Retinal pigment epithelial cell (primary cell): ENCODE data around the gene NUP107.

ENCODE experiments used
- DNase-seq: peaks from one replicate; pipeline ENCODE4 v3.0.0-alpha.2; 2010; ENCODE audit warnings: low read depth
- H3K4me3 ChIP-seq: 2 replicates; pipeline ENCODE4 v1.5.1; 2011; ENCODE audit warnings: mild to moderate bottlenecking, low read length, control low read depth, moderate library complexity
- CTCF ChIP-seq: conservative IDR thresholded peaks from 2 replicates; pipeline ENCODE4 v1.5.1; 2011; ENCODE audit warnings: low read depth, low read length, control low read depth, inconsistent platforms

NUP107 gene

GRCh38 chr12:68647507-68647906 lies 39.3 kb upstream of the NUP107 start:
- no peak for TF ChIP-seq CTCF
- H3K4me3 ChIP-seq = no peak overlapping the region
- DNase-seq = no peak

GRCh38 chr12:68648179-68648578 lies 38.6 kb upstream of the NUP107 start:
- no peak for DNase-seq
- no peak overlapping the region for H3K4me3 ChIP-seq
- TF ChIP-seq CTCF = no peak

GRCh38 chr12:68665016-68665569 lies 21.7 kb upstream of the NUP107 start:
- TF ChIP-seq CTCF = no peak
- no peak overlapping the region for H3K4me3 ChIP-seq
- DNase-seq = no peak

- H3K4me3 ChIP-seq = no peak overlapping the region
- DNase-seq = no peak
- TF ChIP-seq CTCF = no peak
These were observed 19.5 kb upstream of the NUP107 start for GRCh38 chr12:68667291-68667690.

- H3K4me3 ChIP-seq = no peak overlapping the region
- no peak for TF ChIP-seq CTCF
- DNase-seq = no peak
These were observed 18.9 kb upstream of the NUP107 start for GRCh38 chr12:68667896-68668295.

- no peak overlapping the region for H3K4me3 ChIP-seq
- no peak for DNase-seq
- no peak for TF ChIP-seq CTCF
These were observed 15.6 kb upstream of the NUP107 start for GRCh38 chr12:68671179-68671578.

- TF ChIP-seq CTCF = no peak
- no peak overlapping the region for H3K4me3 ChIP-seq
- no peak for DNase-seq
These were observed 13.0 kb upstream of the NUP107 start for GRCh38 chr12:68673788-68674187.
